ENCODE data around the gene MYBPC1. TPM values are rescaled to one million over a fixed set of nuclear protein-coding genes. Genes with fewer than 3 reads are reported as not detected.

MYBPC1 gene
- total RNA-seq, 5 donors from 2014 or later (not counting 1 experiment from before 2014, with no cell fraction given): not detected

- no CpG with 5 or more reads among the region's 4 CpGs for WGBS (ENCODE audit: insufficient coverage)
Observed at GRCh38 chr12:101710288-101710687, 115.5 kb downstream of the MYBPC1 start.

GRCh38 chr12:101713059-101713682 is 118.4 kb downstream of the MYBPC1 start:
- no peak for DNase-seq
- Mint-ChIP-seq H3K4me3 (no peak overlapping the region), H3K27ac (no peak overlapping the region), H3K4me1 (peaks cover 10 to 17% (median 16%) of the 10 kb centered on the region in 3 donors), H3K27me3 (no peaks in the 10 kb centered on the region), H3K36me3 (peaks cover 3% of the 10 kb centered on the region), H3K9me3 (no peaks in the 10 kb centered on the region)
- Histone ChIP-seq H3K4me1 (ENCODE audit: control insufficient read depth in 1 of 2, extremely low read depth in 1 of 2, insufficient read depth in 2 of 2, low read length in 2 of 2) (no peaks in the 10 kb centered on the region), H3K36me3 (ENCODE audit: control insufficient read depth in 2 of 2, extremely low read depth in 1 of 2, insufficient read depth in 1 of 2, low read length in 1 of 2) (no peaks in the 10 kb centered on the region), H3K4me3 (ENCODE audit: control insufficient read depth in 1 of 2, extremely low read depth in 1 of 2, low read length in 1 of 2) (no peak overlapping the region), H3K27ac (ENCODE audit: low read length) (no peak overlapping the region), H3K27me3 (replicated peaks in 1 of 2; ENCODE audit: control insufficient read depth in 2 of 2, extremely low read depth in 1 of 2, insufficient read depth in 2 of 2, low read length in 1 of 2) (no peaks in the 10 kb centered on the region), H3K9me3 (no peaks in the 10 kb centered on the region)
- CTCF ChIA-PET: interaction anchor here in 1 of 2 donors (1.1 kb wide), 1 partner anchor 15 kb away, joined by 3 read pairs; no protein-coding TSS in a partner anchor
- WGBS (ENCODE audit: insufficient coverage): 93% methylated on average over 4 of the region's 5 CpGs
- ATAC-seq (replicated peaks in 1 of 4): no peak
- POLR2A ChIA-PET: no interaction called here

More at GRCh38 chr12:101710288-101710687, 115.5 kb downstream of the MYBPC1 start:
- H3K4me3 ChIP-seq (ENCODE audit: control insufficient read depth in 1 of 2, extremely low read depth in 1 of 2, low read length in 1 of 2): no peak overlapping the region
- ATAC-seq (replicated peaks in 1 of 4) (no peak), DNase-seq (no peak)
- Mint-ChIP-seq H3K27ac (no peak overlapping the region), H3K4me1 (peaks cover 22 to 29% (median 23%) of the 10 kb centered on the region in 3 donors), H3K4me3 (no peak overlapping the region), H3K27me3 (no peaks in the 10 kb centered on the region), H3K36me3 (no peaks in the 10 kb centered on the region), H3K9me3 (no peaks in the 10 kb centered on the region)
- H3K27me3 ChIP-seq (replicated peaks in 1 of 2; ENCODE audit: control insufficient read depth in 2 of 2, extremely low read depth in 1 of 2, insufficient read depth in 2 of 2, low read length in 1 of 2): no peaks in the 10 kb centered on the region
- POLR2A ChIA-PET: no interaction called here
- H3K36me3 ChIP-seq (ENCODE audit: control insufficient read depth in 2 of 2, extremely low read depth in 1 of 2, insufficient read depth in 1 of 2, low read length in 1 of 2): no peaks in the 10 kb centered on the region
- no peak overlapping the region for H3K27ac ChIP-seq (ENCODE audit: low read length)
- H3K9me3 ChIP-seq: no peaks in the 10 kb centered on the region
- CTCF ChIA-PET: no interaction called here
- no peaks in the 10 kb centered on the region for H3K4me1 ChIP-seq (ENCODE audit: control insufficient read depth in 1 of 2, extremely low read depth in 1 of 2, insufficient read depth in 2 of 2, low read length in 2 of 2)

- no CpG with 5 or more reads among the region's 2 CpGs for WGBS (ENCODE audit: insufficient coverage)
- POLR2A ChIA-PET: no interaction called here
- peaks cover 10 to 16% (median 16%) of the 10 kb centered on the region in 3 donors for H3K4me1 Mint-ChIP-seq
Observed at GRCh38 chr12:101713930-101714329, 119.2 kb downstream of the MYBPC1 start.

GRCh38 chr12:101714877-101715444 is 120.2 kb downstream of the MYBPC1 start:
- no peaks in the 10 kb centered on the region for H3K36me3 ChIP-seq (ENCODE audit: control insufficient read depth in 2 of 2, extremely low read depth in 1 of 2, insufficient read depth in 1 of 2, low read length in 1 of 2)
- no peaks in the 10 kb centered on the region for H3K4me1 ChIP-seq (ENCODE audit: control insufficient read depth in 1 of 2, extremely low read depth in 1 of 2, insufficient read depth in 2 of 2, low read length in 2 of 2)
- ChIA-PET POLR2A (no interaction called here), CTCF (interaction anchor here in 1 of 2 donors (0.8 kb wide), 1 partner anchor 106 kb away, joined by 3 read pairs; no protein-coding TSS in a partner anchor)
- WGBS (ENCODE audit: insufficient coverage): no CpG with 5 or more reads among the region's 3 CpGs
- H3K4me1 Mint-ChIP-seq: peaks cover 3 to 6% (median 6%) of the 10 kb centered on the region in 3 donors
- no peaks in the 10 kb centered on the region for H3K9me3 ChIP-seq
- H3K9me3 Mint-ChIP-seq: no peaks in the 10 kb centered on the region
- H3K36me3 Mint-ChIP-seq: peaks cover 3% of the 10 kb centered on the region
- no peaks in the 10 kb centered on the region for H3K27me3 Mint-ChIP-seq
- H3K27me3 ChIP-seq (replicated peaks in 1 of 2; ENCODE audit: control insufficient read depth in 2 of 2, extremely low read depth in 1 of 2, insufficient read depth in 2 of 2, low read length in 1 of 2): no peaks in the 10 kb centered on the region
- no peak overlapping the region for H3K27ac ChIP-seq (ENCODE audit: low read length)
- no peak overlapping the region for H3K27ac Mint-ChIP-seq
- no peak for DNase-seq
- H3K4me3 Mint-ChIP-seq: no peak overlapping the region
- no peak overlapping the region for H3K4me3 ChIP-seq (ENCODE audit: control insufficient read depth in 1 of 2, extremely low read depth in 1 of 2, low read length in 1 of 2)
- no peak for ATAC-seq (replicated peaks in 1 of 4)

More at GRCh38 chr12:101713930-101714329, 119.2 kb downstream of the MYBPC1 start:
- Histone ChIP-seq H3K4me1 (ENCODE audit: control insufficient read depth in 1 of 2, extremely low read depth in 1 of 2, insufficient read depth in 2 of 2, low read length in 2 of 2) (no peaks in the 10 kb centered on the region), H3K4me3 (ENCODE audit: control insufficient read depth in 1 of 2, extremely low read depth in 1 of 2, low read length in 1 of 2) (no peak overlapping the region), H3K27ac (ENCODE audit: low read length) (no peak overlapping the region), H3K27me3 (replicated peaks in 1 of 2; ENCODE audit: control insufficient read depth in 2 of 2, extremely low read depth in 1 of 2, insufficient read depth in 2 of 2, low read length in 1 of 2) (no peaks in the 10 kb centered on the region), H3K36me3 (ENCODE audit: control insufficient read depth in 2 of 2, extremely low read depth in 1 of 2, insufficient read depth in 1 of 2, low read length in 1 of 2) (no peaks in the 10 kb centered on the region), H3K9me3 (no peaks in the 10 kb centered on the region)
- Mint-ChIP-seq H3K27me3 (no peaks in the 10 kb centered on the region), H3K9me3 (no peaks in the 10 kb centered on the region), H3K27ac (no peak overlapping the region), H3K4me3 (no peak overlapping the region), H3K36me3 (peaks cover 3% of the 10 kb centered on the region)
- DNase-seq (no peak), ATAC-seq (replicated peaks in 1 of 4) (no peak)
- CTCF ChIA-PET: interaction anchor here (0.6 to 1.1 kb wide), 3 partner anchors 15 to 110 kb away, joined by 3 to 7 read pairs (median 3); no protein-coding TSS in a partner anchor

GRCh38 chr12:101719566-101719965 is 124.8 kb downstream of the MYBPC1 start:
- H3K36me3 Mint-ChIP-seq: peaks cover 5% of the 10 kb centered on the region
- H3K27me3 Mint-ChIP-seq: no peaks in the 10 kb centered on the region
- ChIA-PET POLR2A (no interaction called here), CTCF (interaction anchor here in 1 of 2 donors (1.0 kb wide), 1 partner anchor 120 kb away, joined by 4 read pairs; no protein-coding TSS in a partner anchor)
- no peak overlapping the region for H3K4me3 Mint-ChIP-seq
- H3K27me3 ChIP-seq (replicated peaks in 1 of 2; ENCODE audit: control insufficient read depth in 2 of 2, extremely low read depth in 1 of 2, insufficient read depth in 2 of 2, low read length in 1 of 2): no peaks in the 10 kb centered on the region
- no peaks in the 10 kb centered on the region for H3K4me1 Mint-ChIP-seq
- H3K27ac Mint-ChIP-seq: no peak overlapping the region
- H3K36me3 ChIP-seq (ENCODE audit: control insufficient read depth in 2 of 2, extremely low read depth in 1 of 2, insufficient read depth in 1 of 2, low read length in 1 of 2): no peaks in the 10 kb centered on the region
- no peaks in the 10 kb centered on the region for H3K9me3 Mint-ChIP-seq
- H3K4me1 ChIP-seq (ENCODE audit: control insufficient read depth in 1 of 2, extremely low read depth in 1 of 2, insufficient read depth in 2 of 2, low read length in 2 of 2): no peaks in the 10 kb centered on the region
- H3K27ac ChIP-seq (ENCODE audit: low read length): no peak overlapping the region
- no peak for ATAC-seq (replicated peaks in 1 of 4)
- no peak for DNase-seq
- no peaks in the 10 kb centered on the region for H3K9me3 ChIP-seq
- no peak overlapping the region for H3K4me3 ChIP-seq (ENCODE audit: control insufficient read depth in 1 of 2, extremely low read depth in 1 of 2, low read length in 1 of 2)

- ATAC-seq (replicated peaks in 1 of 4) (no peak), DNase-seq (no peak)
- Mint-ChIP-seq H3K27me3 (no peaks in the 10 kb centered on the region), H3K36me3 (peaks cover 8% of the 10 kb centered on the region), H3K27ac (no peak overlapping the region), H3K4me1 (no peaks in the 10 kb centered on the region), H3K4me3 (no peak overlapping the region), H3K9me3 (no peaks in the 10 kb centered on the region)
- no peaks in the 10 kb centered on the region for H3K4me1 ChIP-seq (ENCODE audit: control insufficient read depth in 1 of 2, extremely low read depth in 1 of 2, insufficient read depth in 2 of 2, low read length in 2 of 2)
- H3K9me3 ChIP-seq: no peaks in the 10 kb centered on the region
- H3K27me3 ChIP-seq (replicated peaks in 1 of 2; ENCODE audit: control insufficient read depth in 2 of 2, extremely low read depth in 1 of 2, insufficient read depth in 2 of 2, low read length in 1 of 2): no peaks in the 10 kb centered on the region
- no peak overlapping the region for H3K4me3 ChIP-seq (ENCODE audit: control insufficient read depth in 1 of 2, extremely low read depth in 1 of 2, low read length in 1 of 2)
- POLR2A ChIA-PET: no interaction called here
- H3K27ac ChIP-seq (ENCODE audit: low read length): no peak overlapping the region
- no peaks in the 10 kb centered on the region for H3K36me3 ChIP-seq (ENCODE audit: control insufficient read depth in 2 of 2, extremely low read depth in 1 of 2, insufficient read depth in 1 of 2, low read length in 1 of 2)
- CTCF ChIA-PET: interaction anchor here in 1 of 2 donors (1.0 kb wide), 1 partner anchor 120 kb away, joined by 4 read pairs; no protein-coding TSS in a partner anchor
Observed at GRCh38 chr12:101720118-101720517, 125.3 kb downstream of the MYBPC1 start.
